ENCODE measurements around the gene SUPT3H.

DNA sequence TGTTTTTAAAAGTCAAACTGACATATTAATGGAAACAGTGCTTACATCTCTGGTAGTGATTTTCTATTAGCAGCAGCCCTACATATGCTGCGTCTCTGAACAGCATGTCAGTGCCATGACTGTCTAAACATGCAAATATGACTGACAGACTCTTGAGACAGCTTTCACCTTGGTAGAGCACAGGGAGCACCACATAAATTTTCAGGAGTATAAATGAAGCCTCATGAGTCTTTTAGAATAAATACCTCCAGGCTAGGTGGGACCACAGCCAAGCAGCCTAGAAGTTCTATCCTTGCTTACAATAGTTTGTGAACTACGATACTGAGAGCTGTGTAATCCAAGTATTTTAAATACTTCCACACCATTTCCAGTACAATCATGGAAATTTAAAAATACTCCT lies 460.3 kb downstream of the SUPT3H start:
- no peak for TF ChIP-seq EP300 (IDR thresholded peaks at IDR 0.05)
- TF ChIP-seq, protein P1, sequence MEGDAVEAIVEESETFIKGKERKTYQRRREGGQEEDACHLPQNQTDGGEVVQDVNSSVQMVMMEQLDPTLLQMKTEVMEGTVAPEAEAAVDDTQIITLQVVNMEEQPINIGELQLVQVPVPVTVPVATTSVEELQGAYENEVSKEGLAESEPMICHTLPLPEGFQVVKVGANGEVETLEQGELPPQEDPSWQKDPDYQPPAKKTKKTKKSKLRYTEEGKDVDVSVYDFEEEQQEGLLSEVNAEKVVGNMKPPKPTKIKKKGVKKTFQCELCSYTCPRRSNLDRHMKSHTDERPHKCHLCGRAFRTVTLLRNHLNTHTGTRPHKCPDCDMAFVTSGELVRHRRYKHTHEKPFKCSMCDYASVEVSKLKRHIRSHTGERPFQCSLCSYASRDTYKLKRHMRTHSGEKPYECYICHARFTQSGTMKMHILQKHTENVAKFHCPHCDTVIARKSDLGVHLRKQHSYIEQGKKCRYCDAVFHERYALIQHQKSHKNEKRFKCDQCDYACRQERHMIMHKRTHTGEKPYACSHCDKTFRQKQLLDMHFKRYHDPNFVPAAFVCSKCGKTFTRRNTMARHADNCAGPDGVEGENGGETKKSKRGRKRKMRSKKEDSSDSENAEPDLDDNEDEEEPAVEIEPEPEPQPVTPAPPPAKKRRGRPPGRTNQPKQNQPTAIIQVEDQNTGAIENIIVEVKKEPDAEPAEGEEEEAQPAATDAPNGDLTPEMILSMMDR (IDR thresholded peaks at IDR 0.05): no peak

Measured in ovary (tissue), 3 donors.